A673 (cell line): ENCODE results near the gene TBC1D22A.

Experiments
- CTCF ChIP-seq: fragments of 300-800, 200-600 bp; sonication (generic); conservative IDR thresholded peaks from 2 replicates; pipeline ENCODE4 v1.5.1; 2017; ENCODE audit warnings: low read depth, mild to moderate bottlenecking, antibody characterized with exemption, low read length, moderate library complexity, mixed read lengths
- EZH2 ChIP-seq: fragments of 200-600 bp; sonication (generic); IDR thresholded peaks from 2 replicates; pipeline ENCODE4 v1.6.1; 2017; ENCODE audit warnings: borderline replicate concordance, low read depth, mild to moderate bottlenecking, mixed read lengths, antibody characterized with exemption, low read length; ENCODE audit not compliant: poor library complexity, severe bottlenecking

- TF ChIP-seq CTCF (no peak), EZH2 (no peak)
Observed at GRCh38 chr22:46983046-46983445, 220.6 kb downstream of the TBC1D22A start.
